HG03565 (cell line): Measurements from ENCODE around the gene KLF8.
"Not testable (repeated sequence)": the region's sequence is repeated elsewhere in the genome, so short reads cannot be mapped to it uniquely, and the experiment has no call there.

Experiments used
- ATAC-seq: cut with Tn5 transposase; IDR thresholded peaks from one replicate; pipeline ENCODE4 v1.9.1; 2021; ENCODE audit warnings: mild to moderate bottlenecking, moderate library complexity; ENCODE audit not compliant: unreplicated experiment

The KLF8 gene

DNA sequence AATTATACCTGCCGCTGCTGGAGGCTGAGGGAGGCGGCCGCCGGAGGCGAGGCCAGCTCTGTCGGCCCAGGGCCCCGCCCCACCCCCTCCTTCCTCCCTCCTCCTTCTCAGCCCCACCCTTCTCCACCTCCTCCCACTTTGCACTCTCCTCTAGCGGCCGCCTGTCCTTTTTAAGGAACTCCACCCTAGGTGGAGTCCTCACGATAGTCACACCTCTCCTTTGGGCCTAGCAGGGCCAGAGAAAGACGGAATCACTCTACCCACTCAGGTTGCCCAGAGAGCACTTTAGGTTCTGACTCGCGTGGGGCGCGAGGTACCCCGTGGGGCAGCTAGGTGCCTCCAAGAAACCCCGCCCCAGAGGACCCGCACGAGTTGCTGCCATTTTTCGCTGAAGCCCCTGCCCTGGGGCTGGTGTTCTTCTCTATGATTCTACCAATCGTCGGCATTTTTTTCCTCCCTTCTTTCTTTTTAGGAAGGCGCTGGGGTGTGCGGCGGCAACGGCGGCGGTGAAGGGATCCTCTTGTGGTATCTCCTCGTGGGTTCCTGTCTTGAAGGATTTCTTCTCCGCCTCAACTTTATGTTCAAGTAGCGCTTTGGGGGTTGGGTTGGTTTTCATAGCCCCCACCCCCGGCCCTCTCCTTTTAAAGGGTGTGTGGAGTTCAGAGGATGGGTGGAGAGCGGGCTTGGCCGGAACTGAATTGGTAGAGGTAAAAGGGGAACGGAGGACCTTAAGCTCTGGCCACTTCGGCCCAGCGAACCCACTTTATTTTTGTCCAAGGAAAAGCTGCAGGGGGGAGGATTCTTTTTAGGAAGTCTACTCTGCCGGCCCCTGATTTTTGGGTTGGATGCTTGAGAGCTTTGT, at the start of gene KLF8:
KLF8 (plus strand) TSS at position 136 of the 862 bp plus-strand sequence. CDS start 979 bp downstream, outside the sequence.
- peak; percentile 50 for ATAC-seq

DNA sequence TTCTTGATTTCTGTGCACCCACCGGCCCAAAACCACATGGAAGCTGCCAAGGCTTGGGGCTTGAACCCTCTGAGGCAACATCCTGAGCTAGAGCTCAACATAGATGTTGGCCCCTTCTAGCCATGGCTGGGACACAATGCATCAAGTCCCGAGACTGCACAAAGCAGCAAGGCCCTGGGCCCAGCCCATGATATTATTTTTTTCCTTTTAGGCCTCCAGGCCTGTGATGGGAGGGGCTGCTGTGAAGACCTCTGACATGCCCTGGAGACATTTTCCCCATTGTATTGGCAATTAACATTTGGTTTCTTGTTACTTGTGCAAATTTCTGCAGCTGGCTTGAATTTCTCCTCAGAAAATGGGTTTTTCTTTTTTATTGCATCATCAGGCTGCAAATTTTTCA, 25.2 kb upstream of the KLF8 start:
- ATAC-seq, result not testable (repeated sequence)

DNA sequence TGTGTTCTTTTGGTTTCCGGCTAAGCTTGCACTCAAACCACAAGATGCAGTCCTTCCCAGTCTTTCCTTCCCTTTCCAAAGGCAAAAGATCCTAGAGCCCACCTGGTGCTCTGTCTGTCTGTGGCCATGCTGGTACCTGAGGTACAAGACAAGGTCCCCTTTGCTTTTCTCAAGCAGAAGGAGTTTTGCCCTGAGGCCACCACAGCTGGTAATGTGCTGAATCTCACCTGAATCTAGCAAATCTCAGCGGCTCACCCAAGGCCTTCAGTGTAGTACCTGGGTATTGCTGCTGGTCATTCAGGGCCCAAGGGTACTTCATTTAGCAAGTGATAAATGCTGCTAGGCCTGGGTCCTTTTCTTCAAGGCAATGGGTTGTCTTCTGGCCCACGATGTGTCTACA, 20.5 kb upstream of the KLF8 start:
- ATAC-seq, result no peak

DNA sequence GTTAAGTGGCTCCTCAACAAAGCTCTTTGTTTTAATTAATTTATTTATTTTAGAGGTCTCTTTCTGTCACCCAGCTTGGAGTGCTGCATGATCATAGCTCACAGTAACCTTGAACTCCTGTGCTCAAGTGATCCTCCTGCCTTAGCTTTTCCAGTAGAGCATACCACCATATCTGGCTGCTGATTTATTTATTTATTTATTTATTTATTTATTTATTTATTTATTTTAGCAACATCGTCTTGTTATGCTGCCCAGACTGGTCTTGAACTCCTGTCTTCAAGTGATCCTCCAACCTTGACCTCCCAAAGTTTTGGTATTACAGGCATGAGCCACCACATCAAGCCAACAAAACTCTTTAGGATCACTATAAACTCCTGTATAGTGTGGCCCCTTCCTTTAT, 15.8 kb upstream of the KLF8 start:
- ATAC-seq, result no peak

DNA sequence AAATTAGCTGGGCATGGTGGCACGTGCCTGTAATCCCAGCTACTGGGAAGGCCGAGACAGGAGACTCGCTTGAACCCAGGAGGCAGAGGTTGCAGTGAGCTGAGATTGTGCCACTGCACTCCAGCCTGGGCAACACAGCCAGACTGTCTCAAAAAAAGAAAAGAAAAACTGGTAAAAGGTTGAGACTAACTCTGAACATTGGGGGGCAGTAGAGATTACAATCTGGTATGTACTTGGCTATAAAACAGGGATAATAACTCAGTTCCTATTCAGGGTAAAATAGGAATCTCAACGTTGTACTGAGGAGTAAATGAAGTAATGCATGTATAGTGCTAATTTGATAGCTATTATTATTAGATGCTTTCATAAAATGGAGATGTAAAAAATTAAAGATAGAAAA, 12.5 kb upstream of the KLF8 start:
- ATAC-seq, result no peak

DNA sequence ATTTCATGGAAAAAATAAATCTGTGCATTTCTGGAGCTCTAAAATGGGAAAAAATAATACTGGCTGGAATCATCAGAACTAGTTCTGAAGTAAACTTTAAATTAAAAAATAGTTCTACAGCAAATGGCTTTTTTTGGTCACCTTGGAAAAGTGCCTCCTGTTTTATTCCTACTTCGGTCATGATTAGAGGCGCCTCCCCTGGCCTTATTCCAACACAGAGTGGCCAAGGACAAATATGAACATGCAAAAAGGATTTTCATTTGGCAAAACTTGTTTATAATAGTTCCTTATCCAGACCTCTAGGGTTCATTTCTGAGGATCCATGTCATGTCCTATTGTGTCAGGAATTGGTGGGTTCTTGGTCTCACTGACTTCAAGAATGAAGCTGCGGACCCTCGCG, 11.1 kb upstream of the KLF8 start:
- no peak for ATAC-seq

DNA sequence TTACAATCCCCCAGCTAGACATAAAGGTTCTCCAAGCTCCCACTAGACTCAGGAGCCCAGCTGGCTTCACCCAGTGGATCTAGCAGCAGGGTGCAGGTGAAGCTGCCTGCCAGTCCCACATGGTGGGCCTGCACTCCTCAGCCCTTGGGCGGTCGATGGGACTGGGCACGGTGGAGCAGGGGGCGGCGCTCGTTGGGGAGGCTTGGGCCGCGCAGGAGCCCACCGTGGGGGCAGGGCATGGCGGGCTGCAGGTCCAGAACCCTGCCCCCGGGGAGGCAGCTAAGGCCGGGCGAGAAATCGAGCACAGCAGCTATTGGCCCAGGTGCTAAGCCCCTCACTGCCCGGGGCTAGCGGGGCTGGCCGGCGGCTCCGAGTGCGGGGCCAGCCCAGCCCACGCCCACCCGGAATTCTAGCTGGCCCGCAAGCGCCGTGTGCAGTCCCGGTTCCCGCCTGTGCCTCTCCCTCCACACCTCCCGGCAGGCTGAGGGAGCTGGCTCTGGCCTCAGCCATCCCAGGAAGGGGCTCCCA, 9.6 kb upstream of the KLF8 start:
- no peak for ATAC-seq

DNA sequence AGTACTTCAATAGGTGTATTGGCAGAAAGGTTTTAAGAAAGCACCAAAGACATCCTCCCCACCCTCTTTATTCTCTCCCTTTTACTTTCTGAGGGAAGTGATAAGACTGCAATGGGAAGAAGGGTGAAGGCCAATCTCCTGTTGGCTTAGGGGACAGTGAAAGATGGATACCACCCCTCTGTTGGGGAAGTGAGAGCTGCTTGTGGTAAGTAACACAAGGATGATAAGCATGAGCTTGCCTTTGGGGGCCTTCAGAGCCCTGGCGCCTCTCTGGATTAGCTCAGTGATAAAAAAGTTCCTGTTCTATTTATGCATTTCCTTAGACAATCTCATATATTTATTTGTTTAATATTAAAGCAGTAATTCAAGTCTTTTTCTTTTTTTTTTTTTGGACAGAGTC, 5.2 kb upstream of the KLF8 start:
- no peak for ATAC-seq

DNA sequence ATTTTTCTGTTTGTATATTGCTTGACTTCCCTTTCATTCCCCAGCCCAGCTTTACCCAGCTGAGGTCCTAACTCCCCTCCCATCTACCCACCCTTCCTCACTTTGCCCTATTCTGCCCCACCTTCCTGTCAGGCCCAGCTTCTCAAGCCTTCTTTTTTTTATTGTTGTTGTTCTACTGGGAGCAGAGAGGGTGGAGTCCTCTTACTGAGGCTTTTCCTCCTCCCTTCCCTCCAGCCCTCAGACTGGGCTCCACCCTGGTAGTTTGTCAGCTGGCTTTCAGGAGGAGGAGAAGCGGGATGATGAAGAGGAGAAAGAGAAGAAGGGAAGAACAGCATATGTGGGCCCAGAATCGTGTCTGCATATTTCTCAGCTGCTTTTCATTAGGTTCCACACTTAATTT, 3.2 kb upstream of the KLF8 start:
- ATAC-seq, result no peak

DNA sequence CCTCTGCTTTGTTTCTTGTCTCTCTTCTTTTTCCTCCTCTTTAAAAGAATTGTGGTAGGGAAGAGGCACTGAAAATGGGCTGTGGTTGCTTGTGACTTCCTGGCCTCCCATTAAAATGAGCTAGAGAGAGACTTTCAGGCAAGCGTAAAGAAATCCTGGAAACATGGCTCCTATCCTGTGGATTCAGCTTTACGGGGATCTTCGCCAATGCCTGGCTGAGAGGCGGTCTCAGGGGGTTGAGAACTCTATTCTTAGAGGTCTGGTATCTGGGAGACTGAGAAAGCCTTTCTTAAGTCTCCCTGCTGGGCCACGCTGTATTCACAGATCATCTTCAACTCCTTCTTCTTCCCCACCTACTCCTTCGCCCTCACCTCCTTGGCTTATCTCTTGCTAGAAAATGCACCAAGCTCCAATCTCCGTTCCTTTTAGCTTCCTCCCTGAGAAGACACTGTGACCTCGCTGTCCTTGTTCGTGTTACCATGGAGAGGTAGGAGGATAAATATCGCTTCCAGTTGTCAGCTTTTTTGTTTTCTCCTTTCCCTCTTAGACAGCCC, 542 bp upstream of the KLF8 start:
- no peak for ATAC-seq

DNA sequence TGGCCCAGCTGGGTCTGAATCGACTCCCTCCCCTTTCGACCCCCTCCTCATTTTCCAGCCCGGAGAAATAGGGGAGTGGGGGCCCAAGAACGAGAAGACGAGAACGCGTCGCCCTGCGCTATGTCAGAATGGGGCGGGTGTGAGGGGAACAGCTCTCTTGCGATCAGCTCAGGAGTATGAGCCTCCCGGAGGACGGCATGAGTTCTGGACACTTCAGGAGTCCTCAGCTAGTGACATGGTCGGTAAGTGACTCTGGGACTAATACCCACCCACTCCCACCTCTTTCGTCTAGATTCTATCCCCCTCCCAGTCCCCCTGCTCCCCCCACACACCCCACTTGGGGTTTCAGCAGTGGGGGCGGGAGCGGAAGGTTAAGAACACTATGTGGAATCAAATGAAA, 944 bp downstream of the KLF8 start:
- no peak for ATAC-seq

DNA sequence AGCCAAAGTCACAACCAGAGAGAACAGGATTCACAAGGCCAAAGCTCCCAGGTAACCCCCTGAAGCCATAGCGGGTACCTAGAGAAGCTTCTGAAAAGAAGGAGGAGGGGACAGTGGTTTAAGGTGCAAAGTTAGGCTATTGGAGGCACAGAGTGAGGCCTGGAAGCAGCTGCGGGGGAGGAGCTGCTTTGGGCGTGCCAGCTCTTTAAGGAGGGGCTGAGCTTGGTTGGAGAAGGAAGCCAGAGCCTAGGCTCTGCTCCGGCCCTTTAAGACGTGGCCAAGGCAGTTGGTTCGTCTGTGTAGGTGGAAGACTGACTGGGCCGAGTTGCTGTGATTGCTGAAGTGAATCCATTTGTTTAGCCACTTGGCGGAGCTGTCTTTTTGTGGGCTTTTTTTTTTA, 1.5 kb downstream of the KLF8 start:
- ATAC-seq, result peak; percentile 92

DNA sequence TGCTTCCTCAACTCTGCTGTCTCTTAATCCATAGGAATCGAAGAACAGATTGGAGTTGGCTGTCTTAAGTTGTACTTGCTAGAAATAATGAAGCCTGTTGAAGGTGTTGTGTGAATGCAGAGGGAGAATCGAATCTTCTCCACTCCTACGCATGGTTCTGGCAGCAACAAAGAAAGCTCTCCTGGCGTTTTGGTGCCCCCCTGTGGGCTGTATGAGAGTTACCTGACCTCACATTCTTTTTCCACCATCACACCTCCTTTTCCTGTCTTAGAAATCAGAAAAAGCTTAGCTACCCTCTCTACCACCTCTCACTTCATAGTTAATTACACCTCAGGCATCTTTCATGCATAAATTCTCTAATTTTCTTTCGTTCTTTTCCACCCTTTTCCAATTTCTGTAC, 16.3 kb downstream of the KLF8 start:
- ATAC-seq, result no peak

DNA sequence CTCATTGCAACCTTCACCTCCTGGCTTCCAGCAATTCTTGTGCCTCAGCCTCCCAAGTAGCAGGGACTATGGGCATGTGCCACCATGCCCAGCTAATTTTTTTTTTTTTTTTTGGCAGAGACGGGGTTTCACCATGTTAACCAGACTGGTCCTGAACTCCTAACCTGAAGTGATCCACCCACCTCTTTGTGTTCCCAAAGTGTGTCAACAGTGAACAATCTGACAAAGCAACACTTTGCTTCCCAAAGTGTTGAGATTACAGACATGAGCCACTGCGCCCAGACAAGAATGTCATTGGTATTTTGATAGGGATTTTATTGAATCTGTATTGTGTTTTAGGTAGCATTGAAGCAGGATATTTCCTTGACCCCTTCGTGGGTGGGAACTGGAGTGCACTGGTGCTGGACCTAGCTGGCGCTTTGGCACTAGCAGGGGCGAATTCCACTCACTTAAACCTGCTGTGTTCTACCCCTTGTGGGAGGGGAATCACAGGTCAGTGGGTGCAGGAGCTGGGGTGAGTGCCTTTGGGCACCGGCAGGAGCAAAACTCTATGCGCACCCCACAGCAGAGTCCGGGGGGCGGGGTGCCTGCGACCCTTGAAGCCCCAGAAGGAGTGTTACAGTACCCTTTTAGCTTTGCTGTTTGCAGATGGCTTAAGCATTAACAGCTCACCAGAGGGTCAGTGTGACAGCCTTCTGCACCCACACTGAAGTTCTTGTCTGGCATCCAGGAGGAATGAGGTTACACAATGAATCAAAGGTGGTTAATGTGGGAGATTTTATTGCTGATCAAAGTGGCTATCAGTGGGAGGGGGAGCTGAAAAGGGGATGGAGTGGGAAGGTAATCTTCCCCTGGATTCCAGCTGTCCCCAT, 21.9 kb downstream of the KLF8 start:
- no peak for ATAC-seq

DNA sequence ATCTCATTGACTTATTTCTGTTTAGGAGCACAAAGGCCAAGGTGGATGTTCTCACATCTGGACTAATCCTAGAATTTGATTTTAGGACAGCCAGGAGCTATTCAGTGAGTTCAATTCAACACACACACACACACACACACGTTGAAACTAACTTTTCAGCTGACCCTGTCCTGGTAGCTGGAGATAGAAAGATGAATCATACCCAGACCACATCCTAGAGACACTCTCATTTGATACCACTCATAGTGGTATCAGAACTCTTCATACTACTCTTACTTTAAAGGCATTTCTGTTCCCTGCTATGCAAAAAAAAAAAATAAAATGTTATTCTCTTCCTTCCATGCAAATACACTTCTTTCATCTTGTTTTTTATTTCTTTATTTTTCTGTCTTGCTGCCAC, 36.7 kb downstream of the KLF8 start:
- peak; percentile 97 for ATAC-seq

DNA sequence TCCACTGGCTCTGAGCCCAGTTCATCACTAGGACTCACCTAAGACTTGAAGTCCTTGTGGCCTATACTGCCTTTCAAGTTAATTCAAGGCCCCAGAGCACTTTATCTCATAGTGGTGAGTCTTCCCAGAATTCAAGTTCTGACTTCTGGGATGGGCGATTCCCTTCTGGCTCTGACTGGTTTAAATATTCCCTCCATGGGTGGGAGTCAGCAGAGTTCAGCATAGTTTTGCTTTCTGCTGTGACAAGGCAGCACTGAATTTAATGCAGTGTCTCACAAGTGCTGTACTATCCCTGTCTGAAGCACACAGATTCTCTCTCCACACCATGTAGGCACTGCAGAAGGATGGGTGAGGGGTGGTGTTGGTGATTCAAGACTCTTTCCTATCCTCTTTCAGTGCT, 46.5 kb downstream of the KLF8 start:
- ATAC-seq, result no peak

DNA sequence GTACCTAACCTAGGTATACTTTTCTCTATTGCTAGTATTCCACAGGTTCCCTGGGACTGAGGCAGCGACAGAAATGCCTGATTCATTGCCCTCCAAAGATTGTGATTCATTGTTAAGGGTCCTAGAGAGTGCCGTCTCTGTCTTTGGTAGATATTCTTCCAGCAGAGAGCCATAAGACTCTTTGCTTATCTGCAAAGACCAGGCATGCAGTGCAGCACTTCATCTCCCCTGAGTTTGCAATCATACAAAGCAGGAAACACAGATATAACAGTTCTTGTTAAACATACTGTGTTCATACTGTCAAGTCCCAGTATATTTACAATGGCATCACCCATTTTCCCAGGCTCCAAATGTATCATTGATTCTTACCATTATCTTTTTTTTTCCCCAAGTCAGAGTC, 47.7 kb downstream of the KLF8 start:
- no peak for ATAC-seq

DNA sequence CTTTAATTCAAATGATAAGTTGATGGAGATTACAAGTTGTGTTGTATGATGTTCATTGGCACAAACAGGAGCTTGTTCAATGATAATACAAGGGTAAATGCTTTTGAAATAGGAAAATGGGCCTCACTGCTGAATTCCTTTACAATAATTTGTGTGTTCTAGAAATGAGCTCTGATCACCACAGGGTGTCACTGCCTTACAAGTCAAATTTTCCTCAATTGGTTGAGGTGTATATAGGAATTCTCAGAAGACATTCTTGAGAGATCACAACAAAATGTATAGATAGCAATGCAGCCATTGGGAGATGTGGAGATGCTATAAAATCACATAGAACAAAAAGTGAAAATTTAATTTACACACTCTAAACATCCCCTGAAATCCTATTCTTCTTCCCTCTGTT, 49.6 kb downstream of the KLF8 start:
- no peak for ATAC-seq

DNA sequence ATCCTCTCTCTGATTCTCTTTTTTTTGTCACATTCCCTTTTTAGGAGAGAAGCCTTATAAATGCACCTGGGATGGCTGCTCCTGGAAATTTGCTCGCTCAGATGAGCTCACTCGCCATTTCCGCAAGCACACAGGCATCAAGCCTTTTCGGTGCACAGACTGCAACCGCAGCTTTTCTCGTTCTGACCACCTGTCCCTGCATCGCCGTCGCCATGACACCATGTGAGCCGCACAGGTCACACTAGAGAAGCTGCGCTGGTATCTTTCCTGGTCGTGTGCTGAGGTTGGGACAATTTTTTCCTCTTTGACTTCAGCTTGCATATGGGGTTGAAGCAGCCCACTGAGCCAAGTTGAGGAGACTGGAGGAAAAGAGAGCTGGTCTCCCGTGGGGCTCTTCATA, 52.1 kb downstream of the KLF8 start:
- no peak for ATAC-seq

DNA sequence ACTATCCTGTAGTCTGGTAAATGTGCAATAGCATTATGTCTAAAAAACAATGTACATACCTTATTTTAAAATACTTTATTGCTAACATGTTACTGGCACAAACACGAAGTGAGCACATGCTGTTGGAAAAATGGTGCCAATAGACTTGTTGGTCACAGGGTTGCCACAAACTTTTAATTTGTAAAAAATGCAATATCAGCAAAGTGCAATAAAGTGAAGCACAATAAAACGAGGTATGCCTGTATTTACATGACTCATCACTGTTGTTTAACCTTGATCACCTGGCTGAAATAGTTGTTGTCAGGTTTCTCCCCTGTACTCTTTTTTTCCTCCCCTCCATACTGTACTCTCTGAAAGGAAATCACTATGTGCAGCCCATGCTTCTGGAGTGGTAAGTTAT, 56.5 kb downstream of the KLF8 start:
- no peak for ATAC-seq

DNA sequence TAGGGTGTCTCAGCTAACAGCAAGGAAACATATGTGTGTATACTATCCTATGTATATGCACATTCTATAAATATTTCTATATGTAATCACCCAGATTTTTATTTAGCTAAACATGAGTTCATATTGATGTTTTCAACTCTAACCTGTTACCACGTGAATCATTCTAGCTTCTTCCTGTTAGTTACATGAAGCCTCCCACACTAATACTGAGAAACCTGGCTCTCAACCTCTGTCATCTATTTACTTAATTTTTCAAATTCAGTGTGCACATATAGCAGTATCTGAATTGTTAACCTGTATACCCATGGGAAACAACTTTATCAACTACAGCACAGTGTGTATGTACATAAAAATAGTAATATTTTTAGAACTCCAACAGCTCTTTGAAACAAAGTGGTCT, 57.3 kb downstream of the KLF8 start:
- no peak for ATAC-seq

DNA sequence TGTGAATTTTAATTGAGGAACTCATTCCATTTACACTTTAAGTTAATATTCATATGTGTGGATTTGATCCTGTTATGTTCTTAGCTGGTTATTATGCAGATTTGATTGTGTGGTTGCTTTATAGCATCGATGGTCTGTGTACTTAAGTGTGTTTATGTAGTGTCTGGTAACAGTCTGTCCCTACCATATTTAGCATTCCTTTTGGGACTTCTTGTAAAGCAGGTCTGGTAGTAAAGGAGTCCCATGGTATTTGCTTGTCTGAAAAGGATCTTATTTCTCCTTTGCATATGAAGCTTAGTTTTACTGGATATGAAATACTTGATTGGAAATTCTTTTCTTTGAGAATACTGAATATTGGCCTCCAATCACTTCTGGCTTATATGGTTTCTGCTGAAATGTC, 76.6 kb downstream of the KLF8 start:
- no peak for ATAC-seq
